Karpas-422 (cell line): ENCODE results near the gene ZGPAT. TPM values are rescaled to one million over a fixed set of nuclear protein-coding genes. Genes with fewer than 3 reads are reported as not detected.

Source experiments
- DNase-seq: peaks from one replicate; pipeline ENCODE4 v3.0.0-alpha.2; 2015
- H2AFZ ChIP-seq: fragments of 200-600 bp; sonication (generic); 2 replicates; pipeline ENCODE4 v1.6.1; 2014; ENCODE audit warnings: antibody characterized with exemption, low read length, mixed read lengths
- H3K27ac ChIP-seq: fragments of 200-600 bp; sonication (generic); 2 replicates; pipeline ENCODE4 v1.5.1; 2014; ENCODE audit warnings: mild to moderate bottlenecking, low read length, moderate library complexity
- H3K27me3 ChIP-seq: fragments of 200-600 bp; sonication (generic); 2 replicates; pipeline ENCODE4 v1.6.1; 2014; ENCODE audit warnings: low read length, mixed read lengths
- H3K36me3 ChIP-seq: fragments of 200-600 bp; sonication (generic); 2 replicates; pipeline ENCODE4 v1.6.1; 2014; ENCODE audit warnings: low read length, mixed read lengths; ENCODE audit not compliant: insufficient read depth
- H3K4me1 ChIP-seq: fragments of 200-600 bp; sonication (generic); 2 replicates; pipeline ENCODE4 v1.6.1; 2014; ENCODE audit warnings: mild to moderate bottlenecking, low read length, mixed read lengths
- H3K4me2 ChIP-seq: fragments of 200-600 bp; sonication (generic); 2 replicates; pipeline ENCODE4 v1.6.1; 2014; ENCODE audit warnings: low read length, low read depth, mild to moderate bottlenecking; ENCODE audit not compliant: poor library complexity, severe bottlenecking
- H3K4me3 ChIP-seq: fragments of 200-600 bp; sonication (generic); 2 replicates; pipeline ENCODE4 v1.5.1; 2014; ENCODE audit warnings: mild to moderate bottlenecking, antibody characterized with exemption, low read length, mixed read lengths
- H3K79me2 ChIP-seq: fragments of 200-600 bp; sonication (generic); 2 replicates; pipeline ENCODE4 v1.6.1; 2014; ENCODE audit warnings: mild to moderate bottlenecking, low read length, mixed read lengths
- H3K9ac ChIP-seq: fragments of 200-600 bp; sonication (generic); 2 replicates; pipeline ENCODE4 v1.6.0; 2014; ENCODE audit warnings: low read length
- H3K9me2 ChIP-seq: fragments of 200-600 bp; sonication (generic), shearing (Covaris generic); replicated peaks from 2 replicates; pipeline ENCODE4 v1.6.0; 2014; ENCODE audit warnings: mild to moderate bottlenecking, low read length, moderate library complexity; ENCODE audit not compliant: insufficient read depth
- H3K9me3 ChIP-seq: fragments of 300-700, 200-600 bp; sonication (generic); 2 replicates; pipeline ENCODE4 v1.6.1; 2014; ENCODE audit warnings: low read length, mixed read lengths
- H4K20me1 ChIP-seq: fragments of 200-600 bp; sonication (generic); 2 replicates; pipeline ENCODE4 v1.6.1; 2014; ENCODE audit warnings: mild to moderate bottlenecking, antibody characterized with exemption, low read length, low read depth; ENCODE audit not compliant: insufficient read depth
- total RNA-seq: library from RNA; depleted of rRNA; stranded (reverse); fragments of >200 nt; shearing (Covaris generic); gene quantifications from 2 replicates; pipeline ENCODE4 v1.2.3, GENCODE V29; 2014; ENCODE audit warnings: low replicate concordance

Gene ZGPAT
- total RNA-seq, 1 experiment from 2014 or later = 12.2 TPM

GRCh38 chr20:63703471-63703975 lies 4.3 kb upstream of the ZGPAT start:
- no peaks in the 10 kb centered on the region for H3K9me3 ChIP-seq
- no peak overlapping the region for H3K9ac ChIP-seq
- DNase-seq = no peak
- no peak overlapping the region for H2AFZ ChIP-seq
- no peak overlapping the region for H3K4me2 ChIP-seq
- H3K4me1 ChIP-seq = peaks cover 17% of the 10 kb centered on the region
- H3K79me2 ChIP-seq = peaks cover 27% of the 10 kb centered on the region
- H3K9me2 ChIP-seq = no peaks in the 10 kb centered on the region
- H3K4me3 ChIP-seq = no peak overlapping the region
- H3K27me3 ChIP-seq = no peaks in the 10 kb centered on the region
- peaks cover 11% of the 10 kb centered on the region; the same call in 1 of the 2 replicates for H4K20me1 ChIP-seq
- no peak overlapping the region for H3K27ac ChIP-seq
- peaks cover 14% of the 10 kb centered on the region for H3K36me3 ChIP-seq

DNA sequence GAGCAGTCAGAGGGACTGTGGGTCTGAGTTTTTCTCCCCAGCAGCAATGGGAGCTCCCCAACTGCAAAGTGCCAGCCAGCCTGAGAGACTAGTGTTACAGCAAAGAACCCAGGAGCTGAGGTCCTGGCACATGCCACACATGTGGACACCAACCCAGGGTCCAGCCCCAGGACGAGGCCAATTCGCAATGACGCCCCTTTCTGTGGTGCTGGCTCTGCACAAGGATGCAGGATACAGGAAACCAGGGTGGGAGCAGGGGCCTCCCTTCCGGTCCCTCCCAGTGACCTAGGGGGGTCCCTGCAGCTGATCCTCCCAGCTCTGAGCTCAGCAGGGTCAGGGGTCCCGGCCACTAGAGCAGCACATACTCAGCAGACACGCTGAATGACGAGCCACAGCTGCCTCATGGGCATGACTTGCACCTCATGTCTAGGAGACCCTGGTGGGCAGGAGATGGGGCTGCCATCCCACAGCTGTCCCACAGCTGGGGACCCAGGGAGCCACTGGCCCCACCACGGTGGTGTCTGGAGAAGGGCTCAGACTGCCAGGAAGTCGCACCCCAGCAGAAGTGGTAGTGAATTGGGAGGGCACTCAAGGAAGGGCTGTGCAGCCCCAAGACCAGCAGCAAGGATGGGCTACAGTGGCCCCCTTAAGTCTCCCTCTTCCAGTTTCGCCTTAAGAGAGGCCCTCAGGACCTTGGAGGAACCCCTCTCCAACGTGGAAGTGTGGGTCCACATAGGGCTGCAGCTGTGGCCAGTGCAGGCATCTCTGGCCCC lies 3.7 kb upstream of the ZGPAT start:
- Histone ChIP-seq H3K79me2 (peaks cover 34% of the 10 kb centered on the region), H3K27ac (no peak overlapping the region), H3K4me1 (peaks cover 24% of the 10 kb centered on the region), H3K36me3 (peaks cover 14% of the 10 kb centered on the region), H2AFZ (no peak overlapping the region), H3K27me3 (no peaks in the 10 kb centered on the region), H4K20me1 (peaks cover 13% of the 10 kb centered on the region; the same call in 1 of the 2 replicates), H3K9me2 (no peaks in the 10 kb centered on the region), H3K4me3 (no peak overlapping the region), H3K9me3 (no peaks in the 10 kb centered on the region), H3K9ac (no peak overlapping the region), H3K4me2 (no peak overlapping the region)
- no peak for DNase-seq

DNA sequence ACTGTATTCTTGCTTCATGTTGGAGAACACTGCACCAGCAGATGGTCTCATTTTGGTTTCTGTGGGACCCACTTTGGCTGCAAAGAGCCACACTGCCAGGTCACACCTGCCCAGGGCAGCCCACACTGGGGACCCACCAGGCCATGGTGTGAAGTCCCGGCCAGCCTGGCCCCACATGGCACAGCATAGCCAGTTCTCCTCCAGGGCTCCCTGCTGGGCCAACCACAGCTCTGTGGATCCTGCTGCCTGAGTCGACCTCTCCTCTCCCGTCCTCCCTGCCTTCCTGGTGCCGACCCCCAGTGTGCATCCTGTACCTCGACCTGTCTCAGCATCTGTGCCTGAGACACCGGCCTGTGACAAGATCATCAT lies 3.1 kb upstream of the ZGPAT start:
- H2AFZ ChIP-seq = no peak overlapping the region
- peaks cover 25% of the 10 kb centered on the region for H3K4me1 ChIP-seq
- H4K20me1 ChIP-seq = peaks cover 13% of the 10 kb centered on the region; the same call in 1 of the 2 replicates
- H3K79me2 ChIP-seq = peaks cover 38% of the 10 kb centered on the region
- H3K36me3 ChIP-seq = peaks cover 14% of the 10 kb centered on the region
- no peak overlapping the region for H3K4me2 ChIP-seq
- no peak overlapping the region for H3K9ac ChIP-seq
- DNase-seq = no peak
- H3K4me3 ChIP-seq = no peak overlapping the region
- no peak overlapping the region for H3K27ac ChIP-seq
- no peaks in the 10 kb centered on the region for H3K27me3 ChIP-seq
- H3K9me3 ChIP-seq = no peaks in the 10 kb centered on the region
- H3K9me2 ChIP-seq = no peaks in the 10 kb centered on the region

DNA sequence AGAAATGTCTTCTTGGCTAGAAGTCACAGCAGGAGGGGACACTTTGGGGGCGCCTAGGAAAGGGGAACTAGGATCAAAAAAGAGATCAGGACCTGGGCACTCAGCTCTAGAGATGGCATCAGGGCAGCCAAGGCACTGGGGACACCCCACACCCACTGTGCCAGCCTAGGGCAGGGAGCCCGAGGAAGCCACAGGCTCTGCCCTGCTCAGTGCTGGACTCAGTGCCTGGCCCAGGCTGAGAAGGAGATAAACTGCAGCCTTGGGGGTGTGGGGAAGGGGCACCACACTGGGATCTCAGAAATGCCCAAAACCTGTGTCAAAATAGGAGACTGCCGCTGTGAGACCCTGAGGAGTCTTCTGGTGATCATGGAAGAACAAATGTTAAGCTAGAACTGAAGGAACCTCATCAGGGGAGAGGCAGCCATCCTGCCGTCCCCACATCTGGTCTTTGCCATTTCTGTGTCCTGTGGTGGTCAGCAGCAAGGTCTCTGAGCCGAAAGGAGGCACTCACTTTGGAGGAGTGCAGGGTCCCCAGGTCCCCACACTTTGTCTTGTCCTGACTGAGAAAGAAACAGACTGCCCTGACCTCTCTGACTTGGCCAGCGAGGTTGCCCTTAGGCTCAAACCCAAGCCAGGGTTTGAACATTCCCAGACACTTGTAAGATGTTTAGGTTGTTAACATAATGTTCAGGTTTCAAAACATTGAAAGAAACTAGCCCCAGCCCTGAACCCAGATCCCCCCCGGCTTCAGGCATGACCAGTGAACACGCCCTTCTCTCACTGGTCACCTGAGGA lies 2.4 kb upstream of the ZGPAT start:
- Histone ChIP-seq H3K36me3 (peaks cover 14% of the 10 kb centered on the region), H3K4me3 (peak overlapping the region; percentile 97; the same call in 1 of the 2 replicates), H2AFZ (no peak overlapping the region), H3K9me3 (no peaks in the 10 kb centered on the region), H3K4me2 (no peak overlapping the region), H4K20me1 (peaks cover 13% of the 10 kb centered on the region; the same call in 1 of the 2 replicates), H3K4me1 (peaks cover 20% of the 10 kb centered on the region), H3K27ac (no peak overlapping the region), H3K9me2 (no peaks in the 10 kb centered on the region), H3K27me3 (no peaks in the 10 kb centered on the region), H3K79me2 (peaks cover 41% of the 10 kb centered on the region), H3K9ac (no peak overlapping the region)
- DNase-seq = no peak

- no peak overlapping the region for H3K27ac ChIP-seq
- peaks cover 21% of the 10 kb centered on the region for H3K36me3 ChIP-seq
- DNase-seq = no peak
- peak overlapping the region; percentile 94 for H3K9ac ChIP-seq
- peaks cover 20% of the 10 kb centered on the region for H3K4me1 ChIP-seq
- no peaks in the 10 kb centered on the region for H3K27me3 ChIP-seq
- peak overlapping the region; percentile 97 for H3K4me3 ChIP-seq
- no peaks in the 10 kb centered on the region for H3K9me2 ChIP-seq
- peaks cover 13% of the 10 kb centered on the region; the same call in 1 of the 2 replicates for H4K20me1 ChIP-seq
- no peak overlapping the region for H2AFZ ChIP-seq
- H3K79me2 ChIP-seq = peaks cover 49% of the 10 kb centered on the region
- H3K4me2 ChIP-seq = peak overlapping the region; percentile 94
- H3K9me3 ChIP-seq = no peaks in the 10 kb centered on the region
These were observed 1.7 kb upstream of the ZGPAT start for GRCh38 chr20:63706027-63706695.

DNA sequence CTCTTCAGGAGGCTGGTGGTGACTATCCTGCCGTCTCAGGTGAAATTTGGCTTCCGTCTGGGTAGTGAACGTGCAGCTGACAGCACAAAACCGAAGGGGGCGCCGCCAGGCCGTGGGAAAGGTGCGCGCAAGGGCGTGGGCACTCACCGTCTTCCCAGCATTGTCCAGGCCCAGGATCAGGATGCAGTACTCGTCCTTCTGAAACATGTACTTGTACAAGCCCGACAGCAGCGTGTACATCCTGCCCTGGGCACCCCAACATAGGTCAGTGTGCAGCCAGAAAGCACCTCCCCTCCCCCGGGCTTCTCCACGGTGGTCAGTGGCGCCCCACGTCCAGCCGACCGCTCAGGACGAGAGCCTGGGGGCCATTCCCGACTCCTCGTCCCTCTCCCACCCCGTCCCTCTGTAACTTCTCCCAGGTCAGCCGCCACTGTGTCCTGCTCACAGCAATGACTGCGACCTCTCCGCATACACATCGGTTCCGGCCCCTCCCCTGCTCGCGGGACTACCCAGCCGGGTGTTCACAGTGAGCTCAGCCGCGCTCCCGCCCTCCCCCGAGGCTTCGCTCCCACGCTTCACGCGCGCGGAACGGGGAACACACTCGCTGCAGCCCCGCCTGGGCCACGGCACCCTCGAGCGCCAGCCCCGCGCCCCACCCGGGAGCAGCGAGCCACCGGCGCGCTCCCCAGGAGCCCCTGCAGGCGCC lies 834 bp upstream of the ZGPAT start:
- peak overlapping the region; percentile 94 for H3K9ac ChIP-seq
- peaks cover 20% of the 10 kb centered on the region for H3K4me1 ChIP-seq
- H3K27ac ChIP-seq = peak overlapping the region; percentile 7; the same call in 1 of the 2 replicates
- peak overlapping the region; percentile 97 for H3K4me3 ChIP-seq
- H3K4me2 ChIP-seq = peak overlapping the region; percentile 94
- H3K36me3 ChIP-seq = peaks cover 28% of the 10 kb centered on the region
- H3K9me3 ChIP-seq = no peaks in the 10 kb centered on the region
- no peak overlapping the region for H2AFZ ChIP-seq
- no peaks in the 10 kb centered on the region for H3K27me3 ChIP-seq
- peak; percentile 77 for DNase-seq
- H4K20me1 ChIP-seq = peaks cover 13% of the 10 kb centered on the region; the same call in 1 of the 2 replicates
- no peaks in the 10 kb centered on the region for H3K9me2 ChIP-seq
- H3K79me2 ChIP-seq = peaks cover 57% of the 10 kb centered on the region

GRCh38 chr20:63708301-63709148 lies 686 bp downstream of the ZGPAT start:
- no peak overlapping the region for H3K27ac ChIP-seq
- peaks cover 20% of the 10 kb centered on the region for H3K4me1 ChIP-seq
- H3K4me3 ChIP-seq = peak overlapping the region; percentile 97
- peak overlapping the region; percentile 94 for H3K4me2 ChIP-seq
- H3K27me3 ChIP-seq = no peaks in the 10 kb centered on the region
- H3K9ac ChIP-seq = peak overlapping the region; percentile 94
- peaks cover 71% of the 10 kb centered on the region for H3K79me2 ChIP-seq
- H3K9me3 ChIP-seq = no peaks in the 10 kb centered on the region
- DNase-seq = no peak
- no peak overlapping the region for H2AFZ ChIP-seq
- peaks cover 13% of the 10 kb centered on the region; the same call in 1 of the 2 replicates for H4K20me1 ChIP-seq
- peaks cover 39% of the 10 kb centered on the region for H3K36me3 ChIP-seq
- H3K9me2 ChIP-seq = no peaks in the 10 kb centered on the region
